IMR-90 (cell line): ENCODE measurements around the gene AP3M1. TPM values are rescaled to one million over a fixed set of nuclear protein-coding genes. Genes with fewer than 3 reads are reported as not detected.

Experiments used
- ATAC-seq: fragments of 200-7000 bp; cut with Tn5 transposase; 2 replicates; pipeline ENCODE4 v1.9.1; 2020; ENCODE audit warnings: low read depth, mild to moderate bottlenecking, moderate library complexity
- BruUV-seq: library from RNA; stranded (reverse); fragments of 400-500 nt; replicated peaks from 2 replicates; lab custom pipeline; 2021; lab: Mats Ljungman, UMichigan
- CTCF ChIA-PET: fragments of 300-600 bp; formaldehyde crosslinking; extraction: SDS; loops from one replicate; lab custom pipeline; 2021; ENCODE audit warnings: antibody characterized with exemption; lab: Yijun Ruan, JAX
- POLR2A ChIA-PET: fragments of 300-600 bp; sonication (Branson Sonifier 250); formaldehyde crosslinking; loops from one replicate; lab custom pipeline; 2022; ENCODE audit warnings: antibody characterized with exemption; ENCODE audit not compliant: unreplicated experiment; lab: Charles Lee
- DNase-seq: peaks from one replicate; pipeline ENCODE4 v3.0.0; 2013
- H2AFZ ChIP-seq: replicated peaks from 2 replicates; pipeline ENCODE3; 2013; ENCODE audit warnings: low read length, mild to moderate bottlenecking; ENCODE audit not compliant: poor library complexity
- H2AK5ac ChIP-seq: 2 replicates; pipeline ENCODE4 v1.6.1; 2013; ENCODE audit warnings: low read depth, low read length, inconsistent platforms
- H2AK9ac ChIP-seq: replicated peaks from 2 replicates; pipeline ENCODE3; 2013; ENCODE audit warnings: mild to moderate bottlenecking, low read depth, low read length, moderate library complexity; ENCODE audit not compliant: poor library complexity
- H2BK120ac ChIP-seq: 2 replicates; pipeline ENCODE4 v1.6.1; 2013; ENCODE audit warnings: low read depth, low read length, inconsistent platforms
- H2BK15ac ChIP-seq: 3 replicates; pipeline ENCODE4 v1.6.1; 2013; ENCODE audit warnings: low read depth, low read length, inconsistent platforms
- H2BK20ac ChIP-seq: 2 replicates; pipeline ENCODE4 v1.6.1; 2013; ENCODE audit warnings: low read depth, mild to moderate bottlenecking, inconsistent platforms, low read length, moderate library complexity
- H2BK5ac ChIP-seq: 2 replicates; pipeline ENCODE4 v1.6.1; 2013; ENCODE audit warnings: mild to moderate bottlenecking, low read depth, low read length, inconsistent platforms; ENCODE audit not compliant: poor library complexity, severe bottlenecking
- H3K14ac ChIP-seq: replicated peaks from 2 replicates; pipeline ENCODE4 v1.6.1; 2013; ENCODE audit warnings: low read depth, low read length, inconsistent platforms
- H3K18ac ChIP-seq: 2 replicates; pipeline ENCODE4 v1.6.1; 2013; ENCODE audit warnings: low read depth, low read length, control low read depth
- H3K23ac ChIP-seq: 2 replicates; pipeline ENCODE4 v1.6.1; 2013; ENCODE audit warnings: low read depth, low read length, inconsistent platforms
- H3K27ac ChIP-seq: 2 replicates; pipeline ENCODE4 v1.5.1; 2013; ENCODE audit warnings: mild to moderate bottlenecking, control low read depth, low read length; ENCODE audit not compliant: insufficient read depth
- H3K27me3 ChIP-seq: 2 replicates; pipeline ENCODE4 v1.6.1; 2013; ENCODE audit warnings: low read length; ENCODE audit not compliant: control insufficient read depth, insufficient read depth
- H3K36me3 ChIP-seq: 2 replicates; pipeline ENCODE4 v1.6.1; 2013; ENCODE audit warnings: low read length, mixed read lengths; ENCODE audit not compliant: control insufficient read depth, insufficient read depth
- H3K4ac ChIP-seq: 2 replicates; pipeline ENCODE4 v1.6.1; 2013; ENCODE audit warnings: low read depth, low read length, inconsistent platforms
- H3K4me1 ChIP-seq: 2 replicates; pipeline ENCODE4 v1.6.1; 2013; ENCODE audit warnings: low read length, mixed read lengths; ENCODE audit not compliant: control insufficient read depth, insufficient read depth
- H3K4me2 ChIP-seq: 2 replicates; pipeline ENCODE4 v1.6.1; 2013; ENCODE audit warnings: low read depth, mild to moderate bottlenecking, control low read depth, low read length, moderate library complexity
- H3K4me3 ChIP-seq: 2 replicates; pipeline ENCODE4 v1.5.1; 2013; ENCODE audit warnings: low read depth, mild to moderate bottlenecking, control low read depth, low read length, moderate library complexity; ENCODE audit not compliant: insufficient read depth
- H3K56ac ChIP-seq: 2 replicates; pipeline ENCODE4 v1.6.1; 2013; ENCODE audit warnings: low read length, inconsistent platforms; ENCODE audit not compliant: insufficient read depth; ENCODE audit errors: extremely low read depth
- H3K79me1 ChIP-seq, 2 experiments: 2 replicates each; pipeline ENCODE4 v1.6.1; 2013; ENCODE audit warnings: low read length in 2 of 2, inconsistent platforms in 1 of 2, low read depth in 1 of 2
- H3K9ac ChIP-seq: 2 replicates; pipeline ENCODE4 v1.6.1; 2013; ENCODE audit warnings: low read depth, low read length, control low read depth
- H3K9me1 ChIP-seq: 2 replicates; pipeline ENCODE4 v1.6.1; 2013; ENCODE audit warnings: low read length, inconsistent platforms; ENCODE audit not compliant: insufficient read depth
- H3K9me3 ChIP-seq: 2 replicates; pipeline ENCODE4 v1.6.1; 2013; ENCODE audit warnings: low read length; ENCODE audit not compliant: control insufficient read depth, insufficient read depth
- H4K20me1 ChIP-seq: 2 replicates; pipeline ENCODE4 v1.6.1; 2013; ENCODE audit warnings: low read length, inconsistent platforms; ENCODE audit not compliant: insufficient read depth
- H4K5ac ChIP-seq: 2 replicates; pipeline ENCODE4 v1.6.1; 2013; ENCODE audit warnings: mild to moderate bottlenecking, low read depth, low read length, control low read depth
- H4K8ac ChIP-seq, 2 experiments: 2 replicates each; pipeline ENCODE4 v1.6.1; 2013; ENCODE audit warnings: low read depth in 2 of 2, low read length in 2 of 2, control low read depth in 1 of 2, inconsistent platforms in 1 of 2
- H4K91ac ChIP-seq: 2 replicates; pipeline ENCODE4 v1.6.1; 2013; ENCODE audit warnings: low read depth, low read length, inconsistent platforms; ENCODE audit not compliant: insufficient read depth
- CHD1 ChIP-seq: IDR thresholded peaks from 2 replicates; pipeline ENCODE4 v1.6.1; 2012; ENCODE audit warnings: low read depth, low read length, improper control_type of control experiment
- WGBS, 2 experiments: methylation state at CpG; one replicate each; pipeline versions ENCODE4 v1.1.5 to v1.1.7; 2013; ENCODE audit warnings: missing lambda C conversion rate in 2 of 2; ENCODE audit not compliant: insufficient read length in 1 of 2; ENCODE audit errors: extremely low coverage in 2 of 2; 5-methylcytosine and 5-hydroxymethylcytosine counted together
- dilution Hi-C: fragments of 300-500 bp; cut with HindIII; formaldehyde crosslinking; loops from one replicate; pipeline ENCODE4 v1.14.3; 2018; ENCODE audit warnings: low sequenced_read_pairs; ENCODE audit not compliant: unreplicated experiment
- in situ Hi-C: fragments of 300-500 bp; cut with MboI; formaldehyde crosslinking; loops from 3 replicates; pipeline ENCODE4 v1.14.3; 2019; ENCODE audit warnings: low sequenced_read_pairs, inconsistent platforms, mixed read lengths
- intact Hi-C: fragments of 100-400 bp; cut with micrococcal nuclease; formaldehyde crosslinking; loops from 2 replicates; pipeline ENCODE4 v1.10.0; 2022
- polyA plus RNA-seq, 3 experiments: library from polyadenylated mRNA; depleted of rRNA; stranded (reverse); fragments of >200 nt; gene quantifications; 2 replicates each; pipeline ENCODE4 v1.2.3, GENCODE V29; 2012; ENCODE audit warnings: low replicate concordance in 1 of 3
- total RNA-seq: library from RNA; depleted of rRNA; stranded (reverse); fragments of >200 nt; gene quantifications from 2 replicates; pipeline ENCODE4 v1.2.3, GENCODE V29; 2012

Gene AP3M1
- total and polyA plus RNA-seq, 2 of the 4 experiments (the other 2 are of a cell fraction), result 26.6 to 46.4 TPM

GRCh38 chr10:74113546-74113945 is 37.1 kb downstream of the AP3M1 start:
- H3K4me3 ChIP-seq, result no peak overlapping the region
- no peak overlapping the region for H2AK5ac ChIP-seq
- no peak overlapping the region for H2BK15ac ChIP-seq
- peaks cover 81% of the 10 kb centered on the region for H3K36me3 ChIP-seq
- no peak overlapping the region for H3K4me2 ChIP-seq
- H2BK20ac ChIP-seq, result no peak overlapping the region
- no peak overlapping the region for H3K23ac ChIP-seq
- TF ChIP-seq CHD1, result no peak
- H2BK5ac ChIP-seq, result peak overlapping the region; percentile 14
- intact Hi-C loops (no loop called here), in situ Hi-C loops (no loop called here), dilution Hi-C loops (no loop called here)
- H2BK120ac ChIP-seq, result no peak overlapping the region
- no peak overlapping the region for H2AFZ ChIP-seq
- peaks cover 9% of the 10 kb centered on the region for H3K4me1 ChIP-seq
- no peak overlapping the region for H4K8ac ChIP-seq
- POLR2A ChIA-PET, result no interaction called here
- no peak overlapping the region for H3K56ac ChIP-seq
- H3K9me1 ChIP-seq, result peaks cover 15% of the 10 kb centered on the region
- ATAC-seq, result no peak
- no peak overlapping the region; the same call in 1 of the 2 replicates for H3K27ac ChIP-seq
- WGBS, 2 experiments, result no CpG with 5 or more reads among the region's 1 CpG
- H3K27me3 ChIP-seq, result no peaks in the 10 kb centered on the region
- H3K9ac ChIP-seq, result no peak overlapping the region; the same call in 1 of the 2 replicates
- H4K20me1 ChIP-seq, result peaks cover 83% of the 10 kb centered on the region
- no peak overlapping the region for H3K4ac ChIP-seq
- peaks cover 71 to 94% of the 10 kb centered on the region in 2 experiments for H3K79me1 ChIP-seq
- no peak overlapping the region for H4K5ac ChIP-seq
- DNase-seq, result peak; percentile 22
- no peaks in the 10 kb centered on the region for H3K9me3 ChIP-seq
- CTCF ChIA-PET, result interaction anchor here (0.6 kb wide), 1 partner anchor 336 kb away, joined by 3 read pairs; no protein-coding TSS in a partner anchor
- H2AK9ac ChIP-seq, result no peak overlapping the region
- BruUV-seq, result no TSS peak
- no peak overlapping the region for H3K14ac ChIP-seq
- H3K18ac ChIP-seq, result no peak overlapping the region
- no peak overlapping the region for H4K91ac ChIP-seq
